Measurements from ENCODE around the gene BTN2A1.

The BTN2A1 gene

DNA sequence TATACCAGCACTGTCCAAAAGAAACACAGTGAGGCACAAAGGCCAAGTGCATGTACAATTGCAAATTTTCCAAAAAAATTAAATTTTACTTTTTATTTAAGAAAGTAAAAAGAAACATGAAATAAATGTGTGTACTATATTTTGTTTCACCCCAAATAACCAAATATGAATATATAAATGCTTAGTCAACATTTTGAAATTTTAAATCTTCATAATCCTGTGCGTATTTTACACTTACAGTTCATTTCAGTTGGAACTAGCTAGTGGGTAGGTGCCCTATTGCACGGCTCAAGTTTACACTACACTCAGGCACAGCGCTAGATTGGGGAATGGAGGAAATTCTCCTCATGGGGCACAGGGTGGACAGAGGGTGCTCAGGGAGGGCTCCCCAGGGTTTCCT, 35.4 kb upstream of the BTN2A1 start:
- peak overlapping the region; percentile 80 for H3K4me3 ChIP-seq (ENCODE audit: low read depth, low read length)
- no peak for DNase-seq (ENCODE audit: low read depth)
- TF ChIP-seq, protein P1, sequence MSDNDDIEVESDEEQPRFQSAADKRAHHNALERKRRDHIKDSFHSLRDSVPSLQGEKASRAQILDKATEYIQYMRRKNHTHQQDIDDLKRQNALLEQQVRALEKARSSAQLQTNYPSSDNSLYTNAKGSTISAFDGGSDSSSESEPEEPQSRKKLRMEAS (IDR thresholded peaks at IDR 0.05; ENCODE audit: low read depth, low read length): no peak
- TF ChIP-seq, protein P2, sequence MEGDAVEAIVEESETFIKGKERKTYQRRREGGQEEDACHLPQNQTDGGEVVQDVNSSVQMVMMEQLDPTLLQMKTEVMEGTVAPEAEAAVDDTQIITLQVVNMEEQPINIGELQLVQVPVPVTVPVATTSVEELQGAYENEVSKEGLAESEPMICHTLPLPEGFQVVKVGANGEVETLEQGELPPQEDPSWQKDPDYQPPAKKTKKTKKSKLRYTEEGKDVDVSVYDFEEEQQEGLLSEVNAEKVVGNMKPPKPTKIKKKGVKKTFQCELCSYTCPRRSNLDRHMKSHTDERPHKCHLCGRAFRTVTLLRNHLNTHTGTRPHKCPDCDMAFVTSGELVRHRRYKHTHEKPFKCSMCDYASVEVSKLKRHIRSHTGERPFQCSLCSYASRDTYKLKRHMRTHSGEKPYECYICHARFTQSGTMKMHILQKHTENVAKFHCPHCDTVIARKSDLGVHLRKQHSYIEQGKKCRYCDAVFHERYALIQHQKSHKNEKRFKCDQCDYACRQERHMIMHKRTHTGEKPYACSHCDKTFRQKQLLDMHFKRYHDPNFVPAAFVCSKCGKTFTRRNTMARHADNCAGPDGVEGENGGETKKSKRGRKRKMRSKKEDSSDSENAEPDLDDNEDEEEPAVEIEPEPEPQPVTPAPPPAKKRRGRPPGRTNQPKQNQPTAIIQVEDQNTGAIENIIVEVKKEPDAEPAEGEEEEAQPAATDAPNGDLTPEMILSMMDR (IDR thresholded peaks at IDR 0.05; ENCODE audit: low read depth, low read length): no peak
- no peak for TF ChIP-seq POLR2A (IDR thresholded peaks at IDR 0.05; ENCODE audit: extremely low read depth, insufficient read length)
- no peak for TF ChIP-seq MYC (IDR thresholded peaks at IDR 0.05; ENCODE audit: low read depth, low read length)

DNA sequence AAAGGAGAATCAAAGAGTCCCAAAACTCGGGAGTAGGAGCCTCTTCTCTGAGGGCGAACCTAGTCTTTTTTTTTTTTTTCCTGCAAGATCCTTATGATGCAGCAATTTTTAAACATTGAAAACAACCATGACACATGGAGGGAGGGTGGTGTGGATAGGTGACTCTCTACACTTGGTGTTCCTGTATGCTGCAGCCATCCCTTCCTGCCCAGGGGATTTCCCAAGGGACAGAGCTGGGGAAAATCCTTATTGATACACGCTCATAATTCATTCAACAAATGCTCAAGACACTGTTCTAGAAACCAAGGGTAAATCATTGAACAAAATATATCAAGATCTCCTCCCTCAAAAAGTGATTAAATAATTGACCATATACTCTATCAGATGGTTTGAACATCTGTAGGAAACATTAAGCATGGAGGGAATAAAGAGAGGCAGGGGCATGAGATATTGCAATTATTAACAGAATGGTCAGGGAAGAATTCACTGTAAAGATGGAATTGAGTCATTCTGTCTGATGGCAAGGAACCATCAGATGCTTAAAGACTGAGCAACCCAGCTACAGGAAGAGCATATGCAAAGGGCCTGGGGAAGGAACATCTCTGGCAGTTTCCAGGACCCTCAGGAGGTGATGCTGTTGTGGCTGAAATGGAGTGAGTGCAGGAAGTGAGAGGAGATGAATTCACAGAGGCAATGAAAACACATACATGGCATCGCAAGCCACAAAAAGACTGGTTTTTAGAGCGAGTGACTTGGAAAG, 30.9 kb upstream of the BTN2A1 start:
- no peak for DNase-seq (ENCODE audit: low read depth)
- no peak for TF ChIP-seq POLR2A (IDR thresholded peaks at IDR 0.05; ENCODE audit: extremely low read depth, insufficient read length)

DNA sequence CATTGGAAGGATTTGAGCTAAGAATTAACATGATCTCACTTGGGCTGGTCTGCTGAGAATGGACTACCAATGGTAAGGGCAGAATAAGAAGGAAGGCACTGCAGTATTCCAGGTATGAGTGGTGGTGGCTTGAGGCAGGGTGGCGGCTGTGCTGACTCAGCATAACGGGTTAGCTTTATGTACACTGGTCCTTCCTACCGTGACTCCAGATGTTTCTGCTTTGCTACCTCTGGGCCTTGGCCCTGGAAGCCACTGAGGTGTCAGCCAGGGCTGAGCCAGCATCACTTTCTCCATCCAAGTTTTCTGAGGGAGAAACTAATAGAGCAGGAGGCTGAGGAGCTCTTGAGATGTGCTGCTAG, 30.3 kb upstream of the BTN2A1 start:
- no peak for DNase-seq (ENCODE audit: low read depth)
- no peak for TF ChIP-seq POLR2A (IDR thresholded peaks at IDR 0.05; ENCODE audit: extremely low read depth, insufficient read length)
- no peak for TF ChIP-seq MYC (IDR thresholded peaks at IDR 0.05; ENCODE audit: low read depth, low read length)
- TF ChIP-seq, protein P2 (IDR thresholded peaks at IDR 0.05; ENCODE audit: low read depth, low read length): no peak
- TF ChIP-seq, protein P1 (IDR thresholded peaks at IDR 0.05; ENCODE audit: low read depth, low read length): no peak

More for the DNA sequence above, 30.9 kb upstream of the BTN2A1 start:
- no peak overlapping the region for H3K4me3 ChIP-seq (ENCODE audit: low read depth, low read length)

DNA sequence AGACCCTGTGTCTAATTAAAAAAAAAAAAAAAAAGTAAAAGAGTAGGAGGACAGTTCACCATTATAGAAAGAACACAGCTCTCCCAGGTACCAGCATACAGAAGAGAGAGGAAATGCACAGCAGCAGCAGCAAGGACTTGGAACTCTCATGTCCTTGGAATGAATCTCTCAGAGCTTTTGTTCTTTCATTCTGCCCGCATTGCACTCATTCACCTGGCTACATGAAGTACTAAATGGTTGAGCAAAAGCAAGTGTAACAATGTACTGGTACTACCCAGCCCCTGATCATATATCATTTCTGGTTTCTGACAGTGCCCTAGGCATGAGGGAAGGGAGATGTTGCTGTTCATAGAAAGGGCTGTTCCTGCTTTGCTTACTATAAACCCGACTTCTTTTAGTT, 29.5 kb upstream of the BTN2A1 start:
- no peak for DNase-seq (ENCODE audit: low read depth)
- no peak overlapping the region for H3K4me3 ChIP-seq (ENCODE audit: low read depth, low read length)
- no peak for TF ChIP-seq MYC (IDR thresholded peaks at IDR 0.05; ENCODE audit: low read depth, low read length)

More for the DNA sequence above, 30.3 kb upstream of the BTN2A1 start:
- no peak overlapping the region for H3K4me3 ChIP-seq (ENCODE audit: low read depth, low read length)

DNA sequence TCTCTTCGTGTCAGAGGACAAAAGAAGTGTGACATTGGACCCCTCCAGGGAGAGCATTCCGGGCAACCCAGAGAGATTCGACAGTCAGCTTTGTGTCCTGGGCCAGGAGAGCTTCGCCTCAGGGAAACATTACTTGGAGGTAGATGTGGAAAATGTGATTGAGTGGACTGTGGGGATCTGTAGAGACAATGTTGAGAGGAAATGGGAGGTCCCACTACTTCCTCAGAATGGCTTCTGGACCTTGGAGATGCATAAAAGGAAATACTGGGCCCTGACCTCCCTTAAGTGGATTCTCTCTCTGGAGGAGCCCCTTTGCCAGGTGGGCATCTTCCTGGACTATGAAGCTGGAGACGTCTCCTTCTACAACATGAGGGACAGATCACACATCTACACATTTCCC, 27.0 kb upstream of the BTN2A1 start:
- H3K4me3 ChIP-seq (ENCODE audit: low read depth, low read length): no peak overlapping the region
- DNase-seq (ENCODE audit: low read depth): no peak
- no peak for TF ChIP-seq POLR2A (IDR thresholded peaks at IDR 0.05; ENCODE audit: extremely low read depth, insufficient read length)
- TF ChIP-seq, protein P1 (IDR thresholded peaks at IDR 0.05; ENCODE audit: low read depth, low read length): no peak
- TF ChIP-seq MYC (IDR thresholded peaks at IDR 0.05; ENCODE audit: low read depth, low read length): no peak
- TF ChIP-seq, protein P2 (IDR thresholded peaks at IDR 0.05; ENCODE audit: low read depth, low read length): no peak

DNA sequence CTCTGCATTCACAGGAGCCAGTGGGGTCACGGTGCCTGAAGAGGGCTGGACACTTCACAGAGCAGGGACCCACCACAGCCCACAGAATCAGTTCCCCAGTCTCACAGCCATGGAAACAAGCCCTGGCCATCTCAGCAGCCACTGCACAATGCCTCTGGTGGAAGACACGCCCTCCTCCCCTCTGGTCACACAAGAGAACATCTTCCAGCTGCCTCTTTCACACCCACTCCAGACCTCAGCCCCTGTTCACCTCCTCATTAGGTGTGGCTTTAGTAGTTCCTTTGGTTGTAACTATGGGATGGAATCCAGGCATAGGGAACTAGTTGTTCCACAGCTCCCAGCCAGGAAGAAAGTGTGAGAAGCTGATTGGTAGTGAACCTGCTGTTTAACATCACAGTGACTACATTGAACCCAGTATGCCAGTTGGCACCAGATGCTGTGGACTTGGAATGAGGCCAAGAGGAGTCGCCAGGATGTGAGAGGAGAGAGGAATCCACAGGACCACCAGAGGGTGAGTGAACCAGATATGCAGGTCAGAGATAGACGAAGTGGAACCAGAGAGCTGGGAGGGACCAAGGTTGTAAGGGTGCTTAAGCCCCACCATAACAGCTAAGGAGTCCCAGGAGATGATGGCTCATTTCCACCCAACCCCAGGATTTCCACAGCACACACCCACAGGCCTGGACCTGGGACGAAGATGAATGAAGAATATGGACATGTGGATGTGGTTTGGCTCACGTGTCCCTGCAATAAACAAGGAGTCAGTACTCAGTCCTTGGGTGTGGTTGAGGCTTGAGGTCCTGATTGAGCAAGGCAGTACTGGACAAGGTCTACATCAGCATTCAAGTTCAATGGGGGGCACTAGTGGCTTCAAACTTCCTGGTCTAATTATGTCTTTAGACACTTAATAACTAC, 26.2 kb upstream of the BTN2A1 start:
- no peak overlapping the region for H3K4me3 ChIP-seq (ENCODE audit: low read depth, low read length)
- no peak for DNase-seq (ENCODE audit: low read depth)
- TF ChIP-seq, protein P1 (IDR thresholded peaks at IDR 0.05; ENCODE audit: low read depth, low read length): no peak
- TF ChIP-seq POLR2A (IDR thresholded peaks at IDR 0.05; ENCODE audit: extremely low read depth, insufficient read length) (no peak), MYC (IDR thresholded peaks at IDR 0.05; ENCODE audit: low read depth, low read length) (no peak)
- TF ChIP-seq, protein P2 (IDR thresholded peaks at IDR 0.05; ENCODE audit: low read depth, low read length): no peak
